BLaER1 treated with 17β-estradiol and CSF1 and Interleukin-3, amounts not matched to agents 10 nM and 100 nM (cell line): ENCODE data around the gene FUT8.
"Not testable (repeated sequence)": the region's sequence is repeated elsewhere in the genome, so short reads cannot be mapped to it uniquely, and the experiment has no call there.

Experiments
- H3K27ac ChIP-seq, 11 experiments: shearing (Covaris generic); formaldehyde crosslinking; 2 replicates each; pipeline ENCODE4 v1.8.1; 2022
- H3K27me3 ChIP-seq, 11 experiments: shearing (Covaris generic); formaldehyde crosslinking; 2 replicates each; pipeline ENCODE4 v1.8.1; 2022
- H3K36me3 ChIP-seq, 11 experiments: shearing (Covaris generic); formaldehyde crosslinking; 2 replicates each; pipeline ENCODE4 v1.8.1; 2022
- H3K4me1 ChIP-seq, 10 experiments: shearing (Covaris generic); formaldehyde crosslinking; 2 replicates each; pipeline ENCODE4 v1.8.1; 2022
- H3K4me2 ChIP-seq, 11 experiments: shearing (Covaris generic); formaldehyde crosslinking; 2 replicates each; pipeline ENCODE4 v1.8.1; 2022
- H3K4me3 ChIP-seq, 10 experiments: shearing (Covaris generic); formaldehyde crosslinking; 2 replicates each; pipeline ENCODE4 v1.8.1; 2022
- H3K9ac ChIP-seq, 11 experiments: shearing (Covaris generic); formaldehyde crosslinking; 2 replicates each; pipeline ENCODE4 v1.8.1; 2022
- H3K9me3 ChIP-seq, 11 experiments: shearing (Covaris generic); formaldehyde crosslinking; replicated peaks in 1 of 11; 2 replicates each; pipeline ENCODE4 v1.8.1; 2022
- H4K20me1 ChIP-seq, 11 experiments: shearing (Covaris generic); formaldehyde crosslinking; 2 replicates each; pipeline ENCODE4 v1.8.1; 2022
- Cebpa-rat ChIP-seq, 11 experiments: shearing (Covaris generic); IDR thresholded peaks; 2 replicates each; pipeline ENCODE4 v1.8.1; 2022

The FUT8 gene

GRCh38 chr14:65456247-65456646, 43.7 kb downstream of the FUT8 start:
- Histone ChIP-seq H3K36me3 (peaks cover 27 to 65% (median 54%) of the 10 kb centered on the region in 11 experiments), H3K4me1 (peaks cover 0 to 6% (median 3%) of the 10 kb centered on the region in 10 experiments; a peak in 18 of 20 replicates), H3K9me3 (peaks cover 28 to 61% (median 51%) of the 10 kb centered on the region in 11 experiments), H3K4me2 (no peak overlapping the region), H3K4me3 (no peak overlapping the region), H3K9ac (no peak overlapping the region), H3K27ac (no peak overlapping the region), H3K27me3 (no peaks in the 10 kb centered on the region), H4K20me1 (no peaks in the 10 kb centered on the region)
- no peak for TF ChIP-seq Cebpa-rat (IDR thresholded peaks at IDR 0.05)

GRCh38 chr14:65461730-65462129, 49.2 kb downstream of the FUT8 start:
- no peak for TF ChIP-seq Cebpa-rat (IDR thresholded peaks at IDR 0.05)
- no peak overlapping the region for H3K9ac ChIP-seq
- peaks cover 0 to 15% (median 7%) of the 10 kb centered on the region in 11 experiments; a peak in 13 of 22 replicates for H3K9me3 ChIP-seq
- no peak overlapping the region for H3K27ac ChIP-seq
- no peaks in the 10 kb centered on the region for H3K27me3 ChIP-seq
- peak overlapping the region; percentile 6 to 54 (median 46); a peak in 20 of 22 replicates for H3K4me2 ChIP-seq
- H3K4me1 ChIP-seq: peaks cover 11 to 19% (median 16%) of the 10 kb centered on the region in 10 experiments
- H3K36me3 ChIP-seq: peaks cover 9 to 48% (median 35%) of the 10 kb centered on the region in 11 experiments
- H3K4me3 ChIP-seq: no peak overlapping the region
- no peaks in the 10 kb centered on the region for H4K20me1 ChIP-seq

- Histone ChIP-seq H3K27ac (no peak overlapping the region), H3K4me2 (peak overlapping the region in 8 of 11 experiments; percentile 6 to 54 (median 44); a peak in 11 of 22 replicates), H3K4me1 (peaks cover 11 to 19% (median 16%) of the 10 kb centered on the region in 10 experiments), H3K9me3 (peaks cover 0 to 8% (median 2%) of the 10 kb centered on the region in 11 experiments; a peak in 9 of 22 replicates), H4K20me1 (no peaks in the 10 kb centered on the region), H3K36me3 (peaks cover 7 to 41% (median 29%) of the 10 kb centered on the region in 11 experiments; a peak in 21 of 22 replicates), H3K4me3 (no peak overlapping the region), H3K27me3 (no peaks in the 10 kb centered on the region), H3K9ac (no peak overlapping the region)
- TF ChIP-seq Cebpa-rat (IDR thresholded peaks at IDR 0.05): no peak
Observed at GRCh38 chr14:65462411-65462810, 49.9 kb downstream of the FUT8 start.

GRCh38 chr14:65465584-65465983, 53.1 kb downstream of the FUT8 start:
- H3K4me3 ChIP-seq: no peak overlapping the region
- H3K27ac ChIP-seq: no peak overlapping the region
- no peaks in the 10 kb centered on the region; a peak in 1 of 22 replicates for H3K9me3 ChIP-seq
- no peaks in the 10 kb centered on the region for H3K27me3 ChIP-seq
- TF ChIP-seq Cebpa-rat (IDR thresholded peaks at IDR 0.05): no peak
- no peak overlapping the region for H3K9ac ChIP-seq
- H3K4me2 ChIP-seq: no peak overlapping the region
- H4K20me1 ChIP-seq: peaks cover 0 to 13% (median 6%) of the 10 kb centered on the region in 11 experiments; a peak in 9 of 22 replicates
- peaks cover 21 to 28% (median 26%) of the 10 kb centered on the region in 10 experiments for H3K4me1 ChIP-seq
- H3K36me3 ChIP-seq: peaks cover 0 to 37% (median 16%) of the 10 kb centered on the region in 11 experiments; a peak in 20 of 22 replicates

GRCh38 chr14:65467926-65468325, 55.4 kb downstream of the FUT8 start:
- H3K4me3 ChIP-seq, H3K4me2 ChIP-seq, H3K9ac ChIP-seq, H3K9me3 ChIP-seq, H3K27ac ChIP-seq, H3K27me3 ChIP-seq: not testable (repeated sequence)
- Histone ChIP-seq H4K20me1 (peaks cover 0 to 23% (median 6%) of the 10 kb centered on the region in 11 experiments; a peak in 9 of 22 replicates), H3K36me3 (peaks cover 0 to 34% (median 9%) of the 10 kb centered on the region in 11 experiments; a peak in 16 of 22 replicates), H3K4me1 (peaks cover 19 to 28% (median 24%) of the 10 kb centered on the region in 10 experiments)

- Histone ChIP-seq H3K27ac (peak overlapping the region in 7 of 11 experiments; percentile 8 to 71 (median 55); a peak in 11 of 22 replicates), H3K4me1 (peaks cover 19 to 28% (median 24%) of the 10 kb centered on the region in 10 experiments), H3K9me3 (no peaks in the 10 kb centered on the region; a peak in 1 of 22 replicates), H3K4me2 (peak overlapping the region in 10 of 11 experiments; percentile 38 to 71 (median 58); a peak in 18 of 22 replicates), H3K27me3 (no peaks in the 10 kb centered on the region), H3K9ac (peak overlapping the region in 1 of 11 experiments; percentile 30; a peak in 1 of 22 replicates), H3K4me3 (no peak overlapping the region), H3K36me3 (peaks cover 0 to 25% (median 5%) of the 10 kb centered on the region in 11 experiments; a peak in 12 of 22 replicates), H4K20me1 (peaks cover 0 to 23% (median 6%) of the 10 kb centered on the region in 11 experiments; a peak in 9 of 22 replicates)
- no peak for TF ChIP-seq Cebpa-rat (IDR thresholded peaks at IDR 0.05)
Observed at GRCh38 chr14:65469903-65470302, 57.4 kb downstream of the FUT8 start.

- no peak overlapping the region; a peak in 1 of 20 replicates for H3K4me3 ChIP-seq
- peaks cover 0 to 25% (median 5%) of the 10 kb centered on the region in 11 experiments; a peak in 12 of 22 replicates for H3K36me3 ChIP-seq
Observed at GRCh38 chr14:65470404-65470880, 57.9 kb downstream of the FUT8 start.

GRCh38 chr14:65471038-65471878, 58.7 kb downstream of the FUT8 start:
- Histone ChIP-seq H3K27ac (peak overlapping the region in 7 of 11 experiments; percentile 25 to 71 (median 55); a peak in 7 of 22 replicates), H3K27me3 (no peaks in the 10 kb centered on the region), H3K9me3 (no peaks in the 10 kb centered on the region; a peak in 1 of 22 replicates), H3K4me1 (peaks cover 19 to 28% (median 24%) of the 10 kb centered on the region in 10 experiments), H3K9ac (peak overlapping the region in 3 of 11 experiments; percentile 13 to 39 (median 35); a peak in 5 of 22 replicates), H3K4me3 (no peak overlapping the region), H4K20me1 (peaks cover 0 to 23% (median 6%) of the 10 kb centered on the region in 11 experiments; a peak in 9 of 22 replicates), H3K36me3 (peaks cover 0 to 25% (median 5%) of the 10 kb centered on the region in 11 experiments; a peak in 12 of 22 replicates), H3K4me2 (peak overlapping the region; percentile 38 to 71 (median 58))
- peak in 1 of 11 experiments; percentile 40; a peak in 2 of 22 replicates for TF ChIP-seq Cebpa-rat (IDR thresholded peaks at IDR 0.05)

More at GRCh38 chr14:65470404-65470880, 57.9 kb downstream of the FUT8 start:
- no peak for TF ChIP-seq Cebpa-rat (IDR thresholded peaks at IDR 0.05)
- no peaks in the 10 kb centered on the region; a peak in 1 of 22 replicates for H3K9me3 ChIP-seq
- no peaks in the 10 kb centered on the region for H3K27me3 ChIP-seq
- H3K27ac ChIP-seq: peak overlapping the region in 8 of 11 experiments; percentile 8 to 71 (median 46); a peak in 15 of 22 replicates
- H3K4me2 ChIP-seq: peak overlapping the region; percentile 38 to 71 (median 58)
- H3K9ac ChIP-seq: peak overlapping the region in 4 of 11 experiments; percentile 13 to 39 (median 31); a peak in 6 of 22 replicates
- peaks cover 0 to 23% (median 6%) of the 10 kb centered on the region in 11 experiments; a peak in 9 of 22 replicates for H4K20me1 ChIP-seq
- peaks cover 19 to 28% (median 24%) of the 10 kb centered on the region in 10 experiments for H3K4me1 ChIP-seq
